HG02588 (cell line): ENCODE data around the gene MTCH2.
A peak's percentile ranks its signal among the peaks of the same experiment; 100 is the strongest.
"Not testable (repeated sequence)": the region's sequence is repeated elsewhere in the genome, so short reads cannot be mapped to it uniquely, and the experiment has no call there.

Experiments used
- ATAC-seq: cut with Tn5 transposase; IDR thresholded peaks from one replicate; pipeline ENCODE4 v1.9.1; 2021; ENCODE audit warnings: mild to moderate bottlenecking, moderate library complexity; ENCODE audit not compliant: unreplicated experiment

MTCH2 gene

GRCh38 chr11:47642099-47642855, at the start of gene MTCH2:
TSS of gene MTCH2 (minus strand) at chr11:47642559. CDS start at chr11:47642465, 94 bp downstream.
- ATAC-seq = peak; percentile 85

GRCh38 chr11:47691979-47692378, 49.6 kb upstream of the MTCH2 start:
- ATAC-seq = no peak

- ATAC-seq = no peak
These were observed 47.1 kb upstream of the MTCH2 start for GRCh38 chr11:47689480-47689879.

GRCh38 chr11:47688991-47689390, 46.6 kb upstream of the MTCH2 start:
- no peak for ATAC-seq

- ATAC-seq = no peak
These were observed 45.8 kb upstream of the MTCH2 start for GRCh38 chr11:47688111-47688510.

GRCh38 chr11:47686704-47687103, 44.3 kb upstream of the MTCH2 start:
- not testable (repeated sequence) for ATAC-seq

- no peak for ATAC-seq
These were observed 43.8 kb upstream of the MTCH2 start for GRCh38 chr11:47686151-47686550.

- no peak for ATAC-seq
These were observed 33.5 kb upstream of the MTCH2 start for GRCh38 chr11:47675851-47676250.

GRCh38 chr11:47672283-47672730, 29.9 kb upstream of the MTCH2 start:
- no peak for ATAC-seq

- ATAC-seq = no peak
These were observed 27.5 kb upstream of the MTCH2 start for GRCh38 chr11:47669856-47670255.

- ATAC-seq = no peak
These were observed 26.3 kb upstream of the MTCH2 start for GRCh38 chr11:47668665-47669064.

GRCh38 chr11:47667555-47667954, 25.2 kb upstream of the MTCH2 start:
- ATAC-seq = no peak

GRCh38 chr11:47667135-47667534, 24.8 kb upstream of the MTCH2 start:
- no peak for ATAC-seq

GRCh38 chr11:47664936-47665335, 22.6 kb upstream of the MTCH2 start:
- not testable (repeated sequence) for ATAC-seq

GRCh38 chr11:47661245-47661644, 18.9 kb upstream of the MTCH2 start:
- no peak for ATAC-seq

- ATAC-seq = no peak
These were observed 16.9 kb upstream of the MTCH2 start for GRCh38 chr11:47659276-47659675.

GRCh38 chr11:47656260-47656885, 14.0 kb upstream of the MTCH2 start:
- no peak for ATAC-seq

GRCh38 chr11:47651818-47652469, 9.6 kb upstream of the MTCH2 start:
- ATAC-seq = no peak

- ATAC-seq = no peak
These were observed 6.9 kb upstream of the MTCH2 start for GRCh38 chr11:47649276-47649675.

- ATAC-seq = no peak
These were observed 3.7 kb upstream of the MTCH2 start for GRCh38 chr11:47646019-47646418.

- ATAC-seq = no peak
These were observed 3.1 kb upstream of the MTCH2 start for GRCh38 chr11:47645500-47645899.

- no peak for ATAC-seq
These were observed 710 bp downstream of the MTCH2 start for GRCh38 chr11:47641600-47642098.
